Measurements from ENCODE around the gene KRTAP10-1.

DNA sequence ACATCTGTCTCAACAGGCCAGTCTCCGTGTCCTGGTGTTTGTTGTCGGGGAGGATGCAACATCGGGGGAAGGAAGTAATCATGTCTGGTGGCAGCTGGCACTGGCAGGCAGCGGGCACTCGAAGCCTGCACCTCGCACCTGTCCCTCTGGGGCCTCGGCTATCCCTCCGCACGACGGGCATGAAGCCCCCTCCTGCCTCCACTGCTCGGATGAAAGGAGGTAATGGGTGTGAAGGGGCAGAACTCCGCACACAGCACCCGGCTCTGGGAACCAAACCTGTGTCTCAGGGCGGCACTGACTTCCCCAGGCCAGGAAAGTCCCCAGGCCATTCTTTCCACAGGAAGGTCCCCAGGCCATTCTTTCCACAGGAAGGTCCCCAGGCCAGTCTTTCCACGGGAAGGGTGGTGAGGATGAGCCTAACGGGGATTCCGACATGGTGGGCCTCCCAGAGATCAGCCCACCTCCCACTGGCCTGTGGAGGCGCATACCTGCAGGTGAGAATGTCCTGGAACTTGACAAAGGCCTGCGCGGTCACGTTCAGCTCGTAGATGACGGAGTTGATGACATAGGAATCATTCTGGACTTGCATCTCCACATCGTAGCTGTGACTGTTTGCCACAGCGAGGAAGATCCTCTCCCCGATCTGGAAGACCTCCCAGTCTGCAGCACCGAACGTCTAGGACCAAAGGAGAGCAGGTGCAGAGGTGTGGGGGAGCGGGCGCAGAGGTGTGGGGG, 31.1 kb downstream of the KRTAP10-1 start:
- no peak for TF ChIP-seq TARDBP (IDR thresholded peaks at IDR 0.05)
- TF ChIP-seq FOXA1 (IDR thresholded peaks at IDR 0.05): no peak
- TF ChIP-seq ELF4 (IDR thresholded peaks at IDR 0.05): no peak
- TF ChIP-seq, protein P1, sequence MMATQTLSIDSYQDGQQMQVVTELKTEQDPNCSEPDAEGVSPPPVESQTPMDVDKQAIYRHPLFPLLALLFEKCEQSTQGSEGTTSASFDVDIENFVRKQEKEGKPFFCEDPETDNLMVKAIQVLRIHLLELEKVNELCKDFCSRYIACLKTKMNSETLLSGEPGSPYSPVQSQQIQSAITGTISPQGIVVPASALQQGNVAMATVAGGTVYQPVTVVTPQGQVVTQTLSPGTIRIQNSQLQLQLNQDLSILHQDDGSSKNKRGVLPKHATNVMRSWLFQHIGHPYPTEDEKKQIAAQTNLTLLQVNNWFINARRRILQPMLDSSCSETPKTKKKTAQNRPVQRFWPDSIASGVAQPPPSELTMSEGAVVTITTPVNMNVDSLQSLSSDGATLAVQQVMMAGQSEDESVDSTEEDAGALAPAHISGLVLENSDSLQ (IDR thresholded peaks at IDR 0.05): no peak
- TF ChIP-seq SUZ12 (IDR thresholded peaks at IDR 0.05): no peak
- TF ChIP-seq BHLHE40 (IDR thresholded peaks at IDR 0.05; ENCODE audit: borderline replicate concordance): no peak
- no peak for TF ChIP-seq FOXM1 (IDR thresholded peaks at IDR 0.05; ENCODE audit: borderline replicate concordance)
- TF ChIP-seq SP1 (IDR thresholded peaks at IDR 0.05): no peak
- TF ChIP-seq FOXK2 (IDR thresholded peaks at IDR 0.05): no peak
- TF ChIP-seq HDGF (IDR thresholded peaks at IDR 0.05; ENCODE audit: borderline replicate concordance): no peak

Data from HEK293T (cell line).